Right kidney (tissue), 1 donor: Measurements from ENCODE around the gene SLIT1.
"Not testable (repeated sequence)": the region's sequence is repeated elsewhere in the genome, so short reads cannot be mapped to it uniquely, and the experiment has no call there.

ENCODE experiments used
- DNase-seq: peaks from one replicate; pipeline ENCODE4 v3.0.0-alpha.2; 2016

SLIT1 gene

GRCh38 chr10:97040248-97040584, 145.5 kb downstream of the SLIT1 start:
- DNase-seq, result no peak

DNA sequence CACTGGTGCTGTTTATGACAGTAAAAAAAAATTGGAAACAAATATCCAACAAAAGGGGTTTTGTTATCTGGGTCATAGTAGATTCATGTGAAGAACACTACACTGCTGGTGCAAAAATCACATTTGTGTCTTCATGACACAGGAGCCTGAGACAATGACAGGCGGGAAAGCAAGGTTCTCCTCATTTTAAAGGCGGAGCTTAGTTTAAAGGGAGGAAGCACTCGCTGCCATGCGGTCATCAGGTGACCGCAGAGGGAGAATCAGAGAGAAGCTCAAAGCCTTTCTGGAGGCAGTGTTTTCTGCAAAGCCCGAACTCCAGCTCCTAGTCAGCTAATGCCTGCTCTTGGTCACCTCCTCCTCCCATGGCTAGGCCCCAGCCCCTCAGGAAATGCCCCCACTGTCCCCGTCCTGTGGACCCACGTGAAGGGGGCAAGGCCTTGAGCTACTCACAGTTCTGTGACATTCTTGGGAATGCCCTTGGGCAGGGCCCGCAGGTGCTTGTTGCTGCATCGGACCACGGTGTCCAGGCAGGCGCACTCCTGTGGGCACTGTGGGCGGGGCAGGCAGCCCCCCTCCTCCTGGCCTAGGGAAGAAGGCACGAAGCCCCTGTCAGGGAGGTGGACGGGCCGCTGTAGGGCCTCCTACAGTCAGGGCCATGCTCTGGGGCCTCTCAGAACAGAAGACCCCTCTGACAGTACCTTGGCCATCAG, 146.1 kb downstream of the SLIT1 start:
- DNase-seq, result no peak

DNA sequence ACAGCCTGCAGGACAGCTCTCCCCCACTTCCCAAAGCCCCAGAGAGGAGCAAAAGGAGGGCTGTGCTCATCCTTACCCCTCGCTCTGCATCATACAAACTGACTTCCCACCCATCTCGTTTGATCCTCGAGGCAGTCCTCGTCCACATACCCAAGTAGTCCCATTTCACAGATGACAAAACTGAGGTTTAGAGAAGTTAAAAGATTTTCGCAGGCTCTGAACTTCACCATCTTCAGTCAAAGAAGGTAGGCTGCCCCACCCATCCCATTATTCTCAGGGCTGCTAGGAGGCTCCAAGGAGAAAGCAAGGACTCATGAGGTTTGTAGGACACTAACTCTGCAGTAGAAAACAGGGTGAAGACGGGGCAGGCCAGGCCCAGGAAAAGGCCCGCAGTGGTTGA, 147.1 kb downstream of the SLIT1 start:
- DNase-seq, result no peak

GRCh38 chr10:97037365-97038361, 148.1 kb downstream of the SLIT1 start:
- peak; percentile 71 for DNase-seq

GRCh38 chr10:97034958-97035769, 150.6 kb downstream of the SLIT1 start:
- no peak for DNase-seq

GRCh38 chr10:97034301-97034700, 151.5 kb downstream of the SLIT1 start:
- DNase-seq, result no peak

DNA sequence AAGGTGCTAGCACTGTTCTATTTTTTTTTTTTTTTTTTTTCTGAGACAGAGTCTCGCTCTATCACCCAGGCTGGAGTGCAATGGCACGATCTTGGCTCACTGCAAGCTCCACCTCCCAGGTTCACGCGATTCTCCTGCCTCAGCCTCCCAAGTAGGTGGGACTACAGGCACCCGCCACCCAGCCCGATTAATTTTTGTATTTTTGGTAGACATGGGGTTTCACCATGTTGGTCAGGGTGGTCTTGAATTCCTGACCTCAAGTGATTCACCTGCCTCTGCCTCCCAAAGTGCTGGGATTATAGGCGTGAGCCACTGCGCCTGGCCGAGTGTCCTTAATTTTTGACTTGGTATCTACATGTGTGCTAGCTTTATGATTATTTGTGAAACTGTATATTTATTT, 151.9 kb downstream of the SLIT1 start:
- not testable (repeated sequence) for DNase-seq

DNA sequence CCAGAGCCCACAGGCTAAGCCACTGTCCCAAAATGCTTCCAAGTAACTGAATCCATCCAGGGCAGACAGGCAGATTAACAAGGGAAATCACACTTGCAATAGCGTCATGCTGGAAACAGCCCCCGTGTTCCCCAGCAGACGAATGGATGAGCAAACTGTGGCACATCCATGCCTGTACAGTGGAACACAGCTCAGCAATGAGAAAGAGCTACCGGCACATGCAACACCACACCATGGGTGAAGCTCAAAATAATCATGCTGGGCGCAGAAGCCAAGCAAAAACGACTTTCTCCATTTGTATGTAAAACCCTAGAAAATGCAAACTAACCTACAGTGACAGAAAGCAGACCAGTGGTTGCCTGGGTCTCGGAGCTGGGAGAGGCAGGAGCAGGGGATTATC, 153.1 kb downstream of the SLIT1 start:
- DNase-seq, result no peak

DNA sequence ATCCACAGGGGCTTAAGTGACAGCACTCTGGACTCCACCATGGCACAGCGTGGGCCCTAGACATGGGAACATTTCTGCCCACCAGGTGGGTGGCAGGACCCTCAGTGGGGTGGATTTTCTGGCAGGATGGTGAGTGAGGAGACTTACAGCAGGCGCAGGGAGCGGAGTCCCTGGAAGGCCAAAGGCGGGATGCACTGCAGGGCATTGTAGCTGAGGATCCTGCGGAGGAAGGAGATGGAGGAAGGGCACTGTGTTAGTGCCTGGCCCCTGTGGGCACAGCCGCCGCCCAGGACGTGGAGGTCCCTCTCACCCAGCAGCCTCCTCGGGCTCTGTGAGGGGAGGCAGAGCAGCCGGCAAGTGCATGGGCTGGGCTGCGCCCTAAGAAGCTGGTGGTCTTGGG, 154.3 kb downstream of the SLIT1 start:
- no peak for DNase-seq

- DNase-seq, result no peak
Observed at GRCh38 chr10:97030894-97031293, 154.9 kb downstream of the SLIT1 start.

DNA sequence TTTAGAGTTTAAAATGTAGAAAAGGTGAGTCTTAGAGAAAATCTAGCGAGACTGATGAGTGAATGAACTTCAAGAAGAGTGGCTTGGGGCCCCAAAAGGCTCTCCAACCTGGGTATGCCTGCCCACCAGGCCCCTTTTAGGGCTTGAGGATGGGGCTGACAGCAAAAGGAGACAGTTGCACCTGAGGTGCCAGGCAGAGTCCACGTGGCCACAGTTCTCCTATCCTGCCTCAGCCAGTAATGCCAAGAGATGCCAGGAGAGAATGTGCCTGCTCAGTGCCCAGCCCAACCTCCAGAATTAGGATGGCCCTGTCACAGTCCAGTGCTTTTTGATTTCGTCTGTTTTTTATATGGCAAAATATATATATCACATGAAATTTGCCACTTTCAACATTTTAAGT, 156.5 kb downstream of the SLIT1 start:
- no peak for DNase-seq

GRCh38 chr10:97028832-97029178, 157.0 kb downstream of the SLIT1 start:
- DNase-seq, result no peak

DNA sequence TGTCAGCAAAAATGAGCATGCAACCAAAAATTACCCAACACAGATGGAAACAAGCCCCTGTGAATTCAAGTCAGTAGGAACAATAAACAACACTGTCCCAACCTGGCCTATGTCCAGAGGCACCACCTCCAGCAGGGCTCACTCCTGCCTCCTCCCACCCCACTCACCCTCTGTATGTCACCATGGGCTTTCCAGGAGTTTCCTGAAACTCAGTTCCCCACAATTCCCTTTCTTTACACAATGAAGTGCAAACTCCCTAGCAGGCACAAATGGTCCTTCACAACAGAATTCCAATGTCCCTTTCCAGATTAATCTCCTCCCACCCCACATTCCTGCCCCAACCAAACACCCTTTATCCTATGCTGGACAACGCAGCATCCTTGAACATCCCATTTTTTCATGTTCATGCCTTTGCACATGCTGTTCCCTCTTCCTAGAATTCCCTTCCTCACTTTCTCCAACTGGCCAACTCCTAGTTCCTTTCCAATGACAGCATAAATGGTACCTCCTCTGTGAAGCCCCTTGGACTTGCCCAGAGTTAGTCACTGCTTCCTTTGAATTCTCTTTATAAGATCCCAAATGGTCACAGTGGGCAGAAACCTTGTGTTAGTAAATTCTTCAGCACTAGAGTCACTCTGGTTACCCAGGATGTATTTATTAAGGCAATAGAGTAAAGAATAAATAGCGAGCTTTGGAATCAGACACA, 157.5 kb downstream of the SLIT1 start:
- DNase-seq, result no peak

DNA sequence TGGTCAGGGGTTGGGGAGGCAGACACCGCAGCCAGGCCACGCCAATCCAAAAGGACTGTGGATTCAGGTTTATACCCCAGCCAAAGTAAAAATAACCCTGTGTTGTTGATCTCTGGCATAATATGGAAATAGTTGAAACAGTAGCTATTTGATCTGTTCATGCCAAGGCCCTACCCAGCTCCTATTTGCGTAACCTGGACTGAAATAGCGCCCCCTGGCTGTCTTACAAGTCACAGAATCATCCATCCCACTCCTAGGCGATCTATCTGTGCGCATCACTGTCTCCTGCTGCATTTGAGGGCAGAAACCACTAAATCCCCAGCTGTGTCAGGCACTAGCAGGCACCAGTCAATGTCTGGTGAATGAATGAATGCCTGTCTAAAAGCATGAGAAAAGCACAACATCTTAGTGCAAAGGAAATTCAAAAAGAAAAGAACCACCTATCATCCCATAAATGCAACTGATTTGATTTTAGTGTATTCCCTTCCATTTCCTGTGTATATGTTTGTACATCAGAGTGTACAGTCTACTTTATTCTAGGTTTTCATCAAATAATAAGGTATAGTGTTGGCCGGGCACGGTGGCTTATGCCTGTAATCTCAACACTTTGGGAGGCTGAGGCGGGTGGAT, 160.0 kb downstream of the SLIT1 start:
- peak; percentile 21 for DNase-seq

GRCh38 chr10:97024168-97025073, 161.3 kb downstream of the SLIT1 start:
- DNase-seq, result no peak

DNA sequence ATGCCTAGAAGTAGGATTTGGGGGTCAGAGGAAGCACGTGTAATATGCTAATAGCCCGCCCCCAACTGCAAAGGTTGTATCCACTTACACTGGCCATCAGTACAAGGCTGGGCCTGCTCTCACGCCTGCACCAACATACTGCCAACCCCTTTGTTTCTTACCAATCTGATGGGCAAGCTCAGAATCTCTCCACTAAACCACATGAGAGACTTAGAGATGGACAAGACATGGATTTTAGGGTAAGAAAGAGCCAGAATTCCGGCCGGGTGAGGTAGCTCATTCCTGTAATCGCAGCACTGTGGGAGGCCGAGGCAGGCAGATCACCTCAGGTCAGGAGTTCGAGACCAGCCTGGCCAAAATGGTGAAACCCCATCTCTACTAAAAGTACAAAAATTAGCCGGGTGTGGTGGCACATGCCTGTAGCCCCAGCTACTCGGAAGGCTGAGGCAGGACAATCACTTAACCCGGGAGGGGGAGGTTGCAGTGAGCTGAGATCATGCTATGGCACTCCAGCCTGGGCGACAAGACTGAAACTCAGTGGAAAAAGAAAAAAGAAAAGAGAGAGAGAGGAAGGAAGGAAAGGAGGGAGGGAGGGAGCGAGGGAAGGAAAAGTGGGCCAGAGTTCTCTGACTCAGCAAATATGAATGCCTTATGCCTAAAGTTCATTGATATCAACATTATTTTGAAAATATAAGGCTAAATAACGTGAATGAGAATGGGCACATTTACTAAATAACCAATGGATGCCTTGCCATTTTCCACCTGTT, 162.2 kb downstream of the SLIT1 start:
- no peak for DNase-seq

- DNase-seq, result no peak
Observed at GRCh38 chr10:97022616-97023015, 163.1 kb downstream of the SLIT1 start.

- DNase-seq, result no peak
Observed at GRCh38 chr10:97020452-97021400, 165.0 kb downstream of the SLIT1 start.
